ENCODE results near the gene CCT6A.
"Not testable (repeated sequence)": the region's sequence is repeated elsewhere in the genome, so short reads cannot be mapped to it uniquely, and the experiment has no call there.

The CCT6A gene

GRCh38 chr7:56105508-56105907 lies 53.9 kb downstream of the CCT6A start:
- no peak for DNase-seq

DNA sequence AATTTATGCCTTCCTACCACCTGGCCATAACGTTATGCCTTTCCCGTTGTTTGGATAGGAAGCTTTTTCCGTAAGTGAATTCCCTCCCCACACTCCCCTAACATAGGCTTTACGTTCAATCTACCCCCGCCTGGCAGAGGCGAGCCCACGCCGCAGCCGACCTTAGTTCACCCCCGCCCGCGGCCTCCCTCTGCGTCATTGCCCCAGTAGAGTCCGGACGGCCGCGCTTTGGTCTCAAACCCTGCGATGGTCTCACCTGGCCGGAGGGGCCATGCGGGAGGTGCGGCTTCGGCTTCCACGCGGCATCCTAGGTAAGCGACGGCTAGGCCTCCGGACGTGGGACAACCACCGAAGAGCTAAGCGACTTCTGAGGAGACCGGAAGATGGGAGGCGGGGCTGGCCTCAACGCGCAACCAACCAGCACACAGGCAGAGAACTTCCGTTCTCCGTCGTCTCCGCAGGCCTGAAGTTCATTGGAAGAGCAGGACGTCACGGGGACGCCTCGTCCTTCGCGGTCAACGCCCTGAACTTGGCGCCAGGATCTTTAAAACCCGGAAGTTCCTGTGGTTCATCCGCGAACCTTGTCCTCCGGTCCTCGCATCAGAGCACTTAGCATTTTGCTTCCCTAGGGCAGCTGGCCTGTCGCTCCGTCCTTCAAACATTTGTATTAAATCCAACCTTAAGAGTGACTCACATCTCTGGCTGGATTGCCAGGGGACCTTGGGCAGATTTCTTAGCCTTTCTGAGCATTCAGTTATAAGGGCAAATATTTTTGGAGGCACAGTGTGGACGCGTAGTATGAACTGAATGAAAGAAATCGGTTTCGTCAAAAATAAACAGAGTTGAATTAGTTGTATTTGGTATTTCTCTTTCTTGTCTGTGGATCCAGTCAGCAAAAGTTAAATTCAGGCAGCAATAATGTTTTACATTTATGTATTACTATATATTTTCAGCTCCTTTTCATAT lies 54.8 kb downstream of the CCT6A start, which contains the start of gene CHCHD2:
CHCHD2 (minus strand) TSS at position 369 of the 966 bp plus-strand sequence; CDS start at position 306, 63 bp downstream.
- peak; percentile 87 for DNase-seq

DNA sequence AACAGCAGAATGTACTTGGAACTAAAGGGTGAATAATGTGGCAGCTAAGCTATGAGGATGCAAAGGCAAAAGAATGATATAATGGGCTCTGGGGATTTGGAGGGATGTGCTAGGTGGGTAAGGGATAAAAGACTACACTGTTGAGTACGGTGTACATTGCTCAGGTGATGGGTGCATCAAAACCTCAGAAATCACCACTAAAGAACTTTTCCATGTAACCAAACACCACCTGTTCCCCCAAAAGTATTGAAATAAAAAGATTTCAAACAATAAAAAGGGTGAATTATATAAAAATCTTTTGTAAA lies 56.3 kb downstream of the CCT6A start:
- DNase-seq = no peak

DNA sequence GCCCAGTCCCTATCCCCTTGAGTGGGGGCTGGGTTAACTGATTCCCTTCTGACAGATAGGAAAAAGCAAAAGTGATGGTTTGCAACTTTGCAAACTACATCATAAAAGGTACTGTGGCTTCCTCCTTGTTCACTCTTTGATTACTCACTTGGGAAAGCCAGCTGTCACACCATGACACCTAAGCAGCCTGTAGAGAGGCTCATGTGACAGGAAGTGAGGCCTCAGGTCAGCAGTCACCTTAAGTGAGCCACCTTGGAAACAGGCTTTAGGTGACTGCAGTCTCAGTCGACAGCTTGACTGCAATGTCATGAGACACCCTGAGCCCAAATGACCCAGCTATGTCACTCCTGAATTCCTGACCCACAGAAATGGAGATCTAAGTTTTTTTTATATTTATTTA lies 59.0 kb downstream of the CCT6A start:
- peak; percentile 3 for DNase-seq

- DNase-seq = not testable (repeated sequence)
Measured at GRCh38 chr7:56112244-56112643, 60.7 kb downstream of the CCT6A start.
